GM18858 (cell line): ENCODE measurements around the gene TAF11L8.
"Not testable (repeated sequence)": the region's sequence is repeated elsewhere in the genome, so short reads cannot be mapped to it uniquely, and the experiment has no call there.

Source experiments
- ATAC-seq: cut with Tn5 transposase; IDR thresholded peaks from one replicate; pipeline ENCODE4 v1.9.1; 2021; ENCODE audit not compliant: unreplicated experiment

The TAF11L8 gene

GRCh38 chr5:17590860-17591259, at the start of gene TAF11L8:
Gene TAF11L8, minus strand, starts transcription at chr5:17590960.
- not testable (repeated sequence) for ATAC-seq

- ATAC-seq = no peak
Observed at GRCh38 chr5:17634160-17634559, 43.4 kb upstream of the TAF11L8 start, which contains the start of gene TAF11L14. Gene TAF11L14, plus strand, starts transcription at chr5:17634460.

- ATAC-seq = not testable (repeated sequence)
Observed at GRCh38 chr5:17631788-17632187, 41.0 kb upstream of the TAF11L8 start, which contains the start of gene TAF11L13. Gene TAF11L13, plus strand, starts transcription at chr5:17632088.

GRCh38 chr5:17625686-17626085, 34.9 kb upstream of the TAF11L8 start:
- ATAC-seq = no peak

GRCh38 chr5:17620627-17621026, 29.9 kb upstream of the TAF11L8 start:
- no peak for ATAC-seq

GRCh38 chr5:17619354-17619753, 28.6 kb upstream of the TAF11L8 start:
- no peak for ATAC-seq

GRCh38 chr5:17614872-17615605, 24.3 kb upstream of the TAF11L8 start:
- ATAC-seq = no peak

- ATAC-seq = not testable (repeated sequence)
Observed at GRCh38 chr5:17610092-17610491, 19.3 kb upstream of the TAF11L8 start, which contains the start of gene TAF11L12. Gene TAF11L12, plus strand, starts transcription at chr5:17610392.

- not testable (repeated sequence) for ATAC-seq
Observed at GRCh38 chr5:17607461-17607860, 16.7 kb upstream of the TAF11L8 start.

- no peak for ATAC-seq
Observed at GRCh38 chr5:17604951-17605350, 14.2 kb upstream of the TAF11L8 start.

GRCh38 chr5:17603880-17604279, 13.1 kb upstream of the TAF11L8 start, which contains the start of gene TAF11L11:
Gene TAF11L11, plus strand, starts transcription at chr5:17604183.
- not testable (repeated sequence) for ATAC-seq

- ATAC-seq = not testable (repeated sequence)
Observed at GRCh38 chr5:17597728-17598127, 7.0 kb upstream of the TAF11L8 start, which contains the start of gene TAF11L10. Gene TAF11L10, minus strand, starts transcription at chr5:17597828.

GRCh38 chr5:17594255-17594654, 3.5 kb upstream of the TAF11L8 start, which contains the start of gene TAF11L9:
Gene TAF11L9, minus strand, starts transcription at chr5:17594394.
- not testable (repeated sequence) for ATAC-seq

- ATAC-seq = not testable (repeated sequence)
Observed at GRCh38 chr5:17585658-17586057, 5.1 kb downstream of the TAF11L8 start, which contains the start of gene TAF11L7. Gene TAF11L7, minus strand, starts transcription at chr5:17585758.
